GM12878 (cell line): Measurements from ENCODE around the gene SPCS1. TPM values are rescaled to one million over a fixed set of nuclear protein-coding genes. Genes with fewer than 3 reads are reported as not detected.

Experiments
- E4F1 ChIP-seq: fragments of 450-650 bp; IDR thresholded peaks from 2 replicates; pipeline ENCODE4 v1.6.1; 2018; ENCODE audit warnings: borderline replicate concordance, mild to moderate bottlenecking; ENCODE audit not compliant: partially characterized antibody
- EGR1 ChIP-seq, 2 experiments: IDR thresholded peaks; 1 replicate in 1 of 2; 2 replicates in 1 of 2; pipeline ENCODE4 v1.6.1; 2011 to 2012; ENCODE audit warnings: low read depth in 2 of 2, low read length in 2 of 2, borderline replicate concordance in 1 of 2, mild to moderate bottlenecking in 1 of 2, moderate library complexity in 1 of 2
- ESRRA ChIP-seq: IDR thresholded peaks from 2 replicates; pipeline ENCODE4 v1.6.1; 2012; ENCODE audit warnings: mild to moderate bottlenecking, low read length, improper control_type of control experiment
- FOS ChIP-seq: IDR thresholded peaks from 3 replicates; pipeline ENCODE4 v1.6.1; 2011; ENCODE audit warnings: borderline replicate concordance; ENCODE audit not compliant: insufficient read length; ENCODE audit errors: extremely low read depth
- HDGF ChIP-seq: fragments of 450-650 bp; IDR thresholded peaks from 2 replicates; pipeline ENCODE4 v1.6.1; 2016; ENCODE audit warnings: antibody characterized with exemption
- KLF5 ChIP-seq: fragments of 450-650 bp; IDR thresholded peaks from 2 replicates; pipeline ENCODE4 v1.6.1; 2014; ENCODE audit warnings: mild to moderate bottlenecking; ENCODE audit not compliant: partially characterized antibody
- MEF2A ChIP-seq: IDR thresholded peaks from 2 replicates; pipeline ENCODE4 v1.6.1; 2011; ENCODE audit warnings: low read depth, mild to moderate bottlenecking, low read length, moderate library complexity; ENCODE audit not compliant: insufficient read depth
- MLLT1 ChIP-seq: fragments of 450-650 bp; IDR thresholded peaks from 2 replicates; pipeline ENCODE4 v1.6.1; 2016; ENCODE audit warnings: mild to moderate bottlenecking
- NFXL1 ChIP-seq: fragments of 450-650 bp; IDR thresholded peaks from 2 replicates; pipeline ENCODE4 v1.6.1; 2017; ENCODE audit warnings: antibody characterized with exemption, mild to moderate bottlenecking, borderline replicate concordance
- POLR2A ChIP-seq: IDR thresholded peaks from 2 replicates; pipeline ENCODE4 v1.6.1; 2011; ENCODE audit warnings: low read depth, mild to moderate bottlenecking, low read length
- POLR2AphosphoS5 ChIP-seq: IDR thresholded peaks from 2 replicates; pipeline ENCODE4 v1.6.1; 2011; ENCODE audit warnings: mild to moderate bottlenecking, low read length, inconsistent platforms
- RAD51 ChIP-seq: fragments of 450-650 bp; IDR thresholded peaks from 2 replicates; pipeline ENCODE4 v1.6.1; 2016; ENCODE audit warnings: moderate library complexity, mild to moderate bottlenecking, inconsistent platforms
- RB1 ChIP-seq: fragments of 450-650 bp; formaldehyde crosslinking; IDR thresholded peaks from 2 replicates; pipeline ENCODE4 v1.6.1; 2017; ENCODE audit warnings: mild to moderate bottlenecking, borderline replicate concordance
- RELA ChIP-seq: fragments of 450-650 bp; IDR thresholded peaks from 2 replicates; pipeline ENCODE4 v1.8.0; 2014; ENCODE audit warnings: borderline replicate concordance; ENCODE audit not compliant: partially characterized antibody
- REST ChIP-seq: IDR thresholded peaks from 2 replicates; pipeline ENCODE4 v1.6.1; 2012; ENCODE audit warnings: mild to moderate bottlenecking, low read depth, low read length
- SREBF2 ChIP-seq: IDR thresholded peaks from 2 replicates; pipeline ENCODE4 v1.6.1; 2012; ENCODE audit warnings: mild to moderate bottlenecking, low read length
- STAT1 ChIP-seq: fragments of 450-650 bp; conservative IDR thresholded peaks from 2 replicates; pipeline ENCODE4 v1.6.1; 2014; ENCODE audit warnings: antibody characterized with exemption, mild to moderate bottlenecking
- ZBED1 ChIP-seq: IDR thresholded peaks from 2 replicates; pipeline ENCODE4 v1.6.1; 2016; ENCODE audit warnings: borderline replicate concordance
- ZBTB33 ChIP-seq: fragments of 450-650 bp; IDR thresholded peaks from 2 replicates; pipeline ENCODE4 v1.6.1; 2017; ENCODE audit warnings: mild to moderate bottlenecking
- ZNF207 ChIP-seq: fragments of 450-650 bp; IDR thresholded peaks from 2 replicates; pipeline ENCODE4 v1.6.1; 2014; ENCODE audit warnings: antibody characterized with exemption, mild to moderate bottlenecking, borderline replicate concordance
- polyA plus RNA-seq, 11 experiments: library from polyadenylated mRNA; depleted of rRNA in 4 of 11; unstranded in 6 of 11; stranded (reverse) in 5 of 11; fragments of >200 nt; fragmentation: Nextera tagmentation in 4 of 11; fragmentation: Illumina TruSeq in 1 of 11; extraction: Ambion mirVana in 4 of 11; extraction: Trizol in 1 of 11; gene quantifications; 1 replicate in 1 of 11; 2 replicates in 10 of 11; pipeline versions ENCODE4 v1.2.1 to v1.2.3, GENCODE V29; 2011 to 2016; ENCODE audit warnings: inconsistent platforms in 2 of 11, missing spikeins in 2 of 11, low read depth in 1 of 11
- total RNA-seq, 4 experiments: library from RNA; depleted of rRNA in 3 of 4; stranded (reverse); fragments of >200 nt in 3 of 4; fragmentation: Illumina TruSeq in 1 of 4; extraction: Trizol in 1 of 4; gene quantifications; 2 replicates each; pipeline versions ENCODE4 v1.2.1 to v1.2.3, GENCODE V29; 2013 to 2021

The SPCS1 gene
- total and polyA plus RNA-seq, 10 of the 15 experiments (the other 5 are each of a cell fraction or from before 2014, with no cell fraction given): 107 to 994 (median 233) TPM

- TF ChIP-seq HDGF: peak; percentile 81; the same call in 1 of the 2 replicates
- peak; percentile 88; the same call in 1 of the 2 replicates for TF ChIP-seq POLR2AphosphoS5
- 0 out of 2 replicates have a peak, but pooled peaks have one; percentile 38 for TF ChIP-seq REST
- TF ChIP-seq RB1: peak; percentile 95; the same call in 1 of the 2 replicates
- TF ChIP-seq ESRRA: no peak
- no peak for TF ChIP-seq RAD51
- TF ChIP-seq ZNF207: peak; percentile 97
- TF ChIP-seq STAT1: peak; percentile 88; the same call in 1 of the 2 replicates
- peak; percentile 42 for TF ChIP-seq RELA
- TF ChIP-seq MEF2A: 0 out of 2 replicates have a peak, but pooled peaks have one; percentile 8
- TF ChIP-seq E4F1: peak; percentile 75
- peak; percentile 93 for TF ChIP-seq POLR2A
- no peak for TF ChIP-seq FOS
- TF ChIP-seq KLF5: peak; percentile 56
- peak; percentile 61; the same call in 1 of the 2 replicates for TF ChIP-seq MLLT1
- peak in 1 of 2 experiments; percentile 60; a peak in 2 of 3 replicates for TF ChIP-seq EGR1 (IDR thresholded peaks at IDR 0.05; ENCODE audit: borderline replicate concordance in 1 of 2, low read depth in 2 of 2, low read length in 2 of 2)
- no peak for TF ChIP-seq ZBED1
- no peak for TF ChIP-seq SREBF2
- TF ChIP-seq ZBTB33: no peak
- no peak for TF ChIP-seq NFXL1
Observed at GRCh38 chr3:52705688-52706686, at the start of gene SPCS1, which contains the start of gene GLT8D1 (continued).
